Measurements from ENCODE around the gene CDC16. TPM values are rescaled to one million over a fixed set of nuclear protein-coding genes. Genes with fewer than 3 reads are reported as not detected.

The CDC16 gene
- total RNA-seq, 4 donors from 2014 or later, result 50.1 to 149 (median 69.7) TPM

DNA sequence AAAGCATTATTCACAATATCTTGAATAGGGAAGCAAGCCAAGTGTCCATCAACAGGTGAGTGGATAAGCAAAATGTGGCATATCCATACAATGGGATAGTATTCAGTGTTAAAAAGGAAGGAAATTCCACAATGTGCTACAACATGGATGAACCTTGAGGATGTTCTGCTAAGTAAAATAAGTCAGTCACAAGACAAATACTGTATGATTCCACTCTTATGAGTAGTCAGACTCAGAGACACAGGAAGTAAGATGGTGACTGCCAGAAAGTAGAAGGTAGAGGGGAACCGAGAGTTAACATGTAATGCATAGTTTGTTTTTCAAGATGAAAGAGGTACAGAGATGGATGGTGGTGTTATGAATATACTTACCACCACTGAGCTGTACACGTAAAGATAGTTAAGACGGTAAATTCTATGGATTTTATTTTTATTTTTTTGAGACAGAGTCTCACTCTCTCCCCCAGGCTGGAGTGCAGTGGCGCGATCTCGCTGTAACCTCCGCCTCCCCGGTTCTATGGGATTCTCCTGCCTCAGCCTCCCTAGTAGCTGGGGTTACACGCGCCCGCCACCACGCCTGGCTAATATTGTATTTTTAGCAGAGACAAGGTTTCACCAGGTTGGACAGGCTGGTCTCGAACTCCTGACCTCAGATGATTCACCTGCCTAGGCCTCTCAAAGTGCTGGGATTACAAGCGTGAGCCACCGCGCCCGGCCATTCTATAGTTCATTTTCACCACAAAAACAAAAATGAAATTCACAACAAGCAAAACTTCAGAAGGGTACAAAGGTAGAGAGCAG is 78.6 kb downstream of the CDC16 start:
- Histone ChIP-seq H3K27ac (peak overlapping the region; percentile 88 to 99 (median 97)), H3K9me3 (no peaks in the 10 kb centered on the region), H3K4me1 (peaks cover 0 to 31% (median 6%) of the 10 kb centered on the region in 4 donors), H3K36me3 (no peaks in the 10 kb centered on the region), H3K27me3 (no peaks in the 10 kb centered on the region), H3K4me3 (peak overlapping the region; percentile 86 to 99 (median 90))
- no peak for DNase-seq
- TF ChIP-seq CTCF (IDR thresholded peaks at IDR 0.05) (no peak), POLR2A (IDR thresholded peaks at IDR 0.05) (no peak)

DNA sequence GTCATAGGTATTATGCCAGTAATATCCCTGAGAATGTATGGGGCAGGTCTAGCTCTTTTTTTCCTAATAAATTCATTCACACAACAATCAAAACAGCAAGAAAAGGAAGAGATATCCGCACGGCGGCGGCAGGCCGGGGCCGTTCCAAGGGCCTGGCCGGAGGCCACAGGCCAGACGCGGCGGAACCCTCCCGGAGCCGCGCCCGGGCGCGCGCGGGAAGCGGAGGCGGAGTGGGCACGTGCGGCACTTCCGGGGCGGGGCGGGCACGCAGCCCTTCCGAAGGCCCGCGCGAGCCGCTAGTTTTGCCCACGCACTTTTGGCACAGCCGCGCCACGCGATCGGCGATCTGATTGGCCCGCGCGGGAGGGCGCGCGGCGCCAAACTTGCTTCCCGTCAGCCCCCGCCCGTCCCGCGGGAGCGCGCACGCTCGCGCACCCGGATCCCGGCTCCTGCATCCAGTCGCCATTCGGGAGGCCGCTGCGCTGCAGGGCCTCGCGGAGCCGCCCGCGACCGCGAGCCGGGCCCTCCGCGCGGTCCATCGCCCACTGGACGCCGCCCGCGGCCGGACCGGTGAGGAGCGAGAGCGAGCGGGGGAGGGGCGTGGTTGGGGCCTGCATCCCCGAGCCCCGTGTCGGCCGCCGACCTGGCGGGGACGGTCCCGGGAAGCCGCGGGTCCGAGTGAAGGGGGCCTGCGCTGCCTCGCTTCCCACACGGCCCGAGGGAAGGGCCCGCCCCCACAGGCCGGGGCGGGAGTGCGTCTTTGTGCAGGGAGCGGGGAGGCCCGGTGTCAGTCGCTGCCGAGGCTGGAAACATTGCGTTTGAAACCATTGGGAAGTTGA is 79.6 kb downstream of the CDC16 start, which contains the start of gene CHAMP1:
TSS of gene CHAMP1 (plus strand) at position 430 of the 839 bp plus-strand sequence. CDS start 9,340 bp downstream, outside the sequence.
- TF ChIP-seq CTCF (IDR thresholded peaks at IDR 0.05) (peak in 2 of 6 experiments; percentile 9 to 12), POLR2A (IDR thresholded peaks at IDR 0.05) (peak; percentile 65 to 86)
- Histone ChIP-seq H3K27ac (peak within 1 kb of the TSS; percentile 88 to 99 (median 97)), H3K36me3 (no peaks in the 10 kb centered on the region), H3K4me3 (peak within 1 kb of the TSS; percentile 86 to 99 (median 90)), H3K27me3 (no peaks in the 10 kb centered on the region), H3K9me3 (no peaks in the 10 kb centered on the region), H3K4me1 (peaks cover 0 to 38% (median 6%) of the 10 kb centered on the region in 4 donors)
- DNase-seq, result peak; percentile 90 to 98 (median 98)

DNA sequence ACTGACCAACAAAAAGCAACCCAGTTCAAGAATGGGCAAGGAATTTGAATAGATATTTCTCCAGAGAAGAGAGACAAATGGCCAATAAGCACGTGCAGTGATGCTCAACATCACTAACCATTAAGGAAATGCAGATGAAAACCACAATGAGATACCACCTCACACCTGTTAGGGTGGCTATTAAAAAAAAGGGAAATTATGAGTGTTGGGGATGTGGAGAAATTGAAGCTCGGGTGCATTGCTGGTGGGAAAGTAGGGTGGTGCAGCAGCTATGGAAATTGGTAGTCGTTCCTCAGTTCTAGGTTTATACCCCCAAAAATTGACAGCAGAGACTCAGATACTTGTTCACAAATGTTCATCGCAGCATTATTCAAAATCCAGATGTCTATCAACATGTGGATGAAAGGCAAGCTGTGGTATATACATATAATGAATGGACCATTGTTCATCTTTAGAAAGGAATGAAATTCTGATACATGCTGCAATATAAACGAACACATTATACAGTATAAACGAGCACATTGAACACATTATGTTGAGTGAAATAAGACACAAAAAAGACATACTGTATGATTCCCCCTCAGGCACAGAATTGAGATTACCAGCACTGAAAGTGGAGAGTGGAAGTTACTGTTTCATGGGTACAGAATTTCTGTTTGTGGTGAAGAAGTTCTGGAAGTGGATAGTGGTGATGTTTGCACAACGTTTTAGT is 80.5 kb downstream of the CDC16 start:
- H3K9me3 ChIP-seq, result no peaks in the 10 kb centered on the region
- TF ChIP-seq CTCF (IDR thresholded peaks at IDR 0.05) (no peak), POLR2A (IDR thresholded peaks at IDR 0.05) (no peak)
- no peaks in the 10 kb centered on the region for H3K36me3 ChIP-seq
- peak overlapping the region; percentile 86 to 99 (median 90) for H3K4me3 ChIP-seq
- peaks cover 0 to 47% (median 6%) of the 10 kb centered on the region in 4 donors for H3K4me1 ChIP-seq
- no peak for DNase-seq
- peak overlapping the region; percentile 88 to 99 (median 97) for H3K27ac ChIP-seq
- no peaks in the 10 kb centered on the region for H3K27me3 ChIP-seq

- Histone ChIP-seq H3K4me3 (no peak overlapping the region), H3K4me1 (peaks cover 0 to 45% (median 4%) of the 10 kb centered on the region in 4 donors)
These were observed 83.9 kb downstream of the CDC16 start for GRCh38 chr13:114318624-114319023.

More at GRCh38 chr13:114318624-114319023, 83.9 kb downstream of the CDC16 start:
- no peak overlapping the region for H3K27ac ChIP-seq
- H3K27me3 ChIP-seq, result no peaks in the 10 kb centered on the region
- TF ChIP-seq CTCF (IDR thresholded peaks at IDR 0.05) (no peak), POLR2A (IDR thresholded peaks at IDR 0.05) (no peak)
- DNase-seq, result no peak
- no peaks in the 10 kb centered on the region for H3K9me3 ChIP-seq
- H3K36me3 ChIP-seq, result peaks cover 0 to 26% (median 0%) of the 10 kb centered on the region in 3 donors

Data from Peyer's patch (tissue), 4 donors.